GM12892 (cell line): ENCODE data around the gene NSD2.

Experiments
- POLR2A ChIP-seq: IDR thresholded peaks from 2 replicates; pipeline ENCODE4 v1.6.1; 2011; ENCODE audit warnings: low read depth, low read length, control low read depth
- POLR2AphosphoS5 ChIP-seq: IDR thresholded peaks from 2 replicates; pipeline ENCODE4 v1.6.1; 2011; ENCODE audit warnings: low read depth, low read length, control low read depth
- TAF1 ChIP-seq: IDR thresholded peaks from 2 replicates; pipeline ENCODE4 v1.6.1; 2011; ENCODE audit warnings: low read depth, mild to moderate bottlenecking, control low read depth, low read length, borderline replicate concordance

- TF ChIP-seq POLR2A (no peak), TAF1 (no peak), POLR2AphosphoS5 (no peak)
These were observed 120.6 kb downstream of the NSD2 start for GRCh38 chr4:1991596-1992434.
